ENCODE measurements around the gene CAMSAP3.
A peak's percentile ranks its signal among the peaks of the same experiment; 100 is the strongest.

CAMSAP3 gene

DNA sequence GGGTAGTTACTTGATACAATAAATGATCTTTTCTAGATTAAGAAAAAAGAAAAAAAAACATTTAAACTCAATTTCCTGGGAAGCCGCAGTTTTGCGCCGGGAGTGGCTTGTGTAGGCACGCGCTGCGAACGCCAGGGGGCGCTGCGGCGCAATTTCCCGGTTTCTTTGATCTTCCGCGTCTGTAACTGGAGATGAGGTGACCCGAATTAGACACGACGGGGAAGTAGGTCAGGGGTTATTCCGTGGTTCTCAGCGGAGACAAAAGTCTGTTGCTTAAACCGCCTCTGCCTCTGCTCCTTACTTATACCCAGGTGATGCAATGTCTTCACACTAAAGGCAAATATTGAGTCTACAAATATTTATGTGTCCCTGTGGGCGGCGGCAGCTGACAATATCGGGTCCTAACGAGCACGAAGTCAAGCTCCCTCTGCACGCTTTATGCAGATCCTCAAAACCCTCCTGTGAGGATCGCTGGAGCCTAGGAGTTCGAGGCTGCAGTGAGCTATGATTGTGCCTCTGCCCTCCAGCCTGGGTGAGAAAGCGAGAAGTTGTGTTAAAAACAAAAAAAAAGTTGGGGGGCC, 56.5 kb downstream of the CAMSAP3 start:
- H3K4me3 ChIP-seq (ENCODE audit: low read depth, low read length), result peak overlapping the region; percentile 44
- DNase-seq (ENCODE audit: low read depth), result peak; percentile 57

DNA sequence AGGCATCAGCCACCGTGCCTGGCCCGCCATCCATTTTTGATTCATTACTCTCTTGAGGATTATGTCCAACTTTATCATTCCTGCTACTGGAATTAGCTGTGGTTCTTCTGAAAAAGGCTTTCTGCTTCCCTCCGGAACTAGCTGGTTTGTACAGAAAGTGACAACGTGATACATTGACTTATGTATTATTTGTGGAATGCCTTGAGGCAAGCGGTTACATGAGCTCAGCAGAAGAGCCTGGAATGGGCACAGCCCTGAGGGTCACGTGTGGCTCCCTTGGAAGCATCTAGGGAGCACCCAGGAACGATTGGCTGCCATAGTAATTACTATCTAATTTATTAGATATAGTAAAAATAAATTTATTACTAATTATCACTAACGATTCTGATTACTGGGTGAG, 58.7 kb downstream of the CAMSAP3 start:
- DNase-seq (ENCODE audit: low read depth), result no peak
- no peak for TF ChIP-seq CTCF (IDR thresholded peaks at IDR 0.05; ENCODE audit: low read depth, low read length, missing control alignments)
- H3K4me3 ChIP-seq (ENCODE audit: low read depth, low read length), result no peak overlapping the region

More for the DNA sequence above, 56.5 kb downstream of the CAMSAP3 start:
- TF ChIP-seq CTCF (IDR thresholded peaks at IDR 0.05; ENCODE audit: low read depth, low read length, missing control alignments), result peak; percentile 91

- no peak for TF ChIP-seq CTCF (IDR thresholded peaks at IDR 0.05; ENCODE audit: low read depth, low read length, missing control alignments)
- no peak overlapping the region for H3K4me3 ChIP-seq (ENCODE audit: low read depth, low read length)
- no peak for DNase-seq (ENCODE audit: low read depth)
Observed at GRCh38 chr19:7655581-7655980, 59.9 kb downstream of the CAMSAP3 start.

- no peak for TF ChIP-seq CTCF (IDR thresholded peaks at IDR 0.05; ENCODE audit: low read depth, low read length, missing control alignments)
- no peak for DNase-seq (ENCODE audit: low read depth)
- no peak overlapping the region for H3K4me3 ChIP-seq (ENCODE audit: low read depth, low read length)
Observed at GRCh38 chr19:7657131-7657751, 61.6 kb downstream of the CAMSAP3 start.

DNA sequence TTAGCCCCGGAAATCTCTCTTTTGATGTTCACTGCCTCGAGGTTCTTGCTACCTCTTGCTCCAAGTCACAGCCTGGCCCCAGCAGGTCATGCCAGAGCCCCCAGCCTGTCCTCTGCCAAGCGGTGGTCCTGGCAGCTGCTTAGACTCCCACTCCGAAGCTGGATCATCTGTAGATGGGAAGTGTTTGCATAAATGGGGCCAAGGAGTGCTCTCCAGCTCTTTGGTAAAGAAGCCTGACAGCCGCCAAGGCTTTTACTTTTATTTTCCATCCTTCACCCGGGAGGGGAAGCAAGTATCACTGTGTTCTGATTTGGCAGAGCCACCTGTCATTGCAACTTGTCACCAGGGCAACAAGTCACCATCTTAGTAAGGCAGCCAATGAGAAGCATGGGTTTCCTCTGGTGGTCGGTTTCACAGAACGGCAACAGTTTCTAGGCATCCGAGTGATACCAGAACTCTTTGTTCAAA, 62.6 kb downstream of the CAMSAP3 start:
- peak overlapping the region; percentile 53 for H3K4me3 ChIP-seq (ENCODE audit: low read depth, low read length)
- DNase-seq (ENCODE audit: low read depth), result peak; percentile 89
- TF ChIP-seq CTCF (IDR thresholded peaks at IDR 0.05; ENCODE audit: low read depth, low read length, missing control alignments), result no peak

DNA sequence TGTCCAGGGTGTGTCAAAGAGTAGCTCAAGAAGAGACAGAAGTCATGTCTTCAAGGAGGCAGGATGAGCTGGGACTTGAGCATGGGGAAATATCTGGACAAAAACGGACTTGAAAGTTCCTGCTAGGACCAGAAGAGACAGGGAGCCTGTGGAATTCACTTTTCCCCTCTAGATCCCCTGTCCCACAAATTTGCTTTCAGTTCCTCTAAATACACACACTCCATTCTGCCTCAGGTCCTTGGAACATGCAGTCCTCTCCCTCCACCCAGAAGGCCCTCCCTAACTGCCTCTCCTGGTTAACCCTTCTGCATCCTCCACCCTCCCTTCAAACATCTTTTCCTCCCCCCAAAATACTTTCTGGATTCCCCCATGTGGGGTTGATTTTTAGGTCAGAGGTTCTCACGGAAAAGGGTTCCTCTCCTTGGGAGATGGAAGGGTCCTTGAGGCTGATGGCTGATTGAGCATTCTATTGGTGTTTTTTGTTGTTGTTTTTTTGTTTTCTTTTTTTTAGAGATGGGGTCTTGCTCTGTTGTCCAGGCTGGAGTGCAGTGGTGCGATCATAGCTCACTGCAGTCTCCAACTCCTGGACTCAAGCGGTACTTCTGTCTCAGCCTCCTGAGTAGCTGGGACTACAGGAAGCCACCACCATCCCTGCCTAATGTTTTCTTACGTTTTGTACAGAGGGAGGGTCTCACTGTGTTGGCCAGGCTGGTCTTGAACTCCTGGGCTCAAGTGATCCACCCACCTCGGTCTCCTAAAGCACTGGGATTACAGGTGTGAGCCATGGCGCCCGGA, 66.3 kb downstream of the CAMSAP3 start:
- no peak overlapping the region for H3K4me3 ChIP-seq (ENCODE audit: low read depth, low read length)
- no peak for TF ChIP-seq CTCF (IDR thresholded peaks at IDR 0.05; ENCODE audit: low read depth, low read length, missing control alignments)
- no peak for DNase-seq (ENCODE audit: low read depth)

All from GM12864 (cell line).